Measurements from ENCODE around the gene SOST. TPM values are rescaled to one million over a fixed set of nuclear protein-coding genes. Genes with fewer than 3 reads are reported as not detected.

The SOST gene
- total RNA-seq, 1 experiment from 2014 or later, result not detected

DNA sequence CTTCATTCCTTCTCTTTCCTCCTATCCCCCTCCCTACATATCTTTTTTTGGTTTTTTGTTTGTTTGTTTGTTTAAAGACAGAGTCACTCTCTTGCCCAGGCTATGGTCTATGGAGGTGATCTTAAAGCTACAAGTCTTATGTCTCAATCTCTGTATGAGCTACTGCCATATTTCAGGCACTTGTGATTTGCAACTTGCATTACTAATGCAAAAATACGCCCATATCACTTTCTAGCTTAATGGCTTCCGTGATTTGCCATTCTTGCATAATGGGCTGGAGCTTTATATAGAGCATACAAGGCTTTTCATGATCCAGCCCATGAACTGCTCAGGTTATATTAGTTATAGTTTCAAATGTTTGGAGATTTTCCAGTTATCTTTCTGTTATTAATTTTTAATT is 29.1 kb upstream of the SOST start:
- Mint-ChIP-seq H3K4me1 (ENCODE audit: low read depth, unreplicated experiment) (peaks cover 12% of the 10 kb centered on the region), H3K27ac (ENCODE audit: unreplicated experiment) (no peak overlapping the region), H3K36me3 (ENCODE audit: insufficient read depth, unreplicated experiment) (no peaks in the 10 kb centered on the region), H3K27me3 (ENCODE audit: unreplicated experiment) (peaks cover 28% of the 10 kb centered on the region), H3K9me3 (ENCODE audit: low read depth, unreplicated experiment) (peaks cover 4% of the 10 kb centered on the region), H3K4me3 (ENCODE audit: low read depth, unreplicated experiment) (no peak overlapping the region)
- BruUV-seq (replicated peaks), result no TSS peak
- intact Hi-C loops (cut with micrococcal nuclease; ENCODE audit: unreplicated experiment), result loop anchor here (5.0 kb wide), 1 partner anchor 60 kb away; the partner anchor contains the start of gene CD300LG
- TF ChIP-seq, protein P1, sequence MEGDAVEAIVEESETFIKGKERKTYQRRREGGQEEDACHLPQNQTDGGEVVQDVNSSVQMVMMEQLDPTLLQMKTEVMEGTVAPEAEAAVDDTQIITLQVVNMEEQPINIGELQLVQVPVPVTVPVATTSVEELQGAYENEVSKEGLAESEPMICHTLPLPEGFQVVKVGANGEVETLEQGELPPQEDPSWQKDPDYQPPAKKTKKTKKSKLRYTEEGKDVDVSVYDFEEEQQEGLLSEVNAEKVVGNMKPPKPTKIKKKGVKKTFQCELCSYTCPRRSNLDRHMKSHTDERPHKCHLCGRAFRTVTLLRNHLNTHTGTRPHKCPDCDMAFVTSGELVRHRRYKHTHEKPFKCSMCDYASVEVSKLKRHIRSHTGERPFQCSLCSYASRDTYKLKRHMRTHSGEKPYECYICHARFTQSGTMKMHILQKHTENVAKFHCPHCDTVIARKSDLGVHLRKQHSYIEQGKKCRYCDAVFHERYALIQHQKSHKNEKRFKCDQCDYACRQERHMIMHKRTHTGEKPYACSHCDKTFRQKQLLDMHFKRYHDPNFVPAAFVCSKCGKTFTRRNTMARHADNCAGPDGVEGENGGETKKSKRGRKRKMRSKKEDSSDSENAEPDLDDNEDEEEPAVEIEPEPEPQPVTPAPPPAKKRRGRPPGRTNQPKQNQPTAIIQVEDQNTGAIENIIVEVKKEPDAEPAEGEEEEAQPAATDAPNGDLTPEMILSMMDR (IDR thresholded peaks at IDR 0.05; ENCODE audit: unreplicated experiment), result no peak
- DNase-seq, result no peak
- CTCF ChIA-PET, result interaction anchor here (1.0 to 1.5 kb wide), 2 partner anchors 59 to 70 kb away, joined by 3 to 4 read pairs; partner anchors contain the start of gene CD300LG

DNA sequence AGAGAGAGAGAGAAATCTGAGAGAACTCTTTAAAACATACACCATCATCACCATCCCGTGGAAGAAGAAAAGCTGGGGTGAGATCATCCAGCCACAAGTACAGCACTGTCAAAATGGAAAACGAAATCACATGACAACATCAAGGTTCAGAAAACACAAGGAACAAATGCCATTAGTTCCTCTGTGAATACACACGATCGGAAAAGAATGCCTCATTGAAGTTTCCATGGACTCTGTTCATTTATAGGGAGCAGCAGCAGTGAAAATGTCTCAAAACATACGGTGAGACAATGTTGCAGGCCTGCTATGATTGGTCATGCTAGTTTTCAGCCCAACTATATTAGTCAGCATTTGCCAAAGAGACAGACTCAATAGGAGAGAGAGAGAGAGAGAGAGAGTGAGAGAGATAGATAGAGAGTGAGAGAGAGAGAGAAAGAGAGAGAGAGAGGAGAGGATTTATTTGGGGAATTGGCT is 26.1 kb upstream of the SOST start:
- TF ChIP-seq, protein P1 (IDR thresholded peaks at IDR 0.05; ENCODE audit: unreplicated experiment), result no peak
- H3K36me3 Mint-ChIP-seq (ENCODE audit: insufficient read depth, unreplicated experiment), result no peaks in the 10 kb centered on the region
- CTCF ChIA-PET, result no interaction called here
- H3K27me3 Mint-ChIP-seq (ENCODE audit: unreplicated experiment), result peaks cover 59% of the 10 kb centered on the region
- intact Hi-C loops (cut with micrococcal nuclease; ENCODE audit: unreplicated experiment), result loop anchor here (5.0 kb wide), 1 partner anchor 63 kb away; the partner anchor contains the start of gene CD300LG
- no TSS peak for BruUV-seq (replicated peaks)
- no peak overlapping the region for H3K27ac Mint-ChIP-seq (ENCODE audit: unreplicated experiment)
- peaks cover 3% of the 10 kb centered on the region for H3K9me3 Mint-ChIP-seq (ENCODE audit: low read depth, unreplicated experiment)
- H3K4me3 Mint-ChIP-seq (ENCODE audit: low read depth, unreplicated experiment), result no peak overlapping the region
- no peak for DNase-seq
- no peaks in the 10 kb centered on the region for H3K4me1 Mint-ChIP-seq (ENCODE audit: low read depth, unreplicated experiment)

DNA sequence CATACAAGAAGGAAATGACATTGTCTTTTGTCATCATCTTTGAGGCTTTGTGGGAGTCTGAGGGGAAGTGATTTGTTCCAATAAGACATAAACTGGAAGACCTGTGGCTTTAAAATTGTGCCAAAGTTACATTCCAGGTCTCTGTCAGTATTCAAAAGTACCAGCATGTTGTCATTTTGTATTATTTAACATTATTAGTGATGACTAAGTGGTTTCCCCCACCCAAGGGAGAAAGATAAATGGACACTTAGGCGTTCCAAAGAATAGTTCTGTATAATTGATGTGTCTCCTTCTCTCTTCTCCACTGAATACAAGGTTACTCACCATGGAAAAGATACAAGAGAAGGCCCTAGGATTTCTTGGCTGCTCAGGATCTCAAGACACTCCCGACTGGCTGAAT is 25.5 kb upstream of the SOST start:
- H3K27me3 Mint-ChIP-seq (ENCODE audit: unreplicated experiment), result peaks cover 64% of the 10 kb centered on the region
- H3K9me3 Mint-ChIP-seq (ENCODE audit: low read depth, unreplicated experiment), result peaks cover 2% of the 10 kb centered on the region
- TF ChIP-seq, protein P1 (IDR thresholded peaks at IDR 0.05; ENCODE audit: unreplicated experiment), result no peak
- peaks cover 3% of the 10 kb centered on the region for H3K36me3 Mint-ChIP-seq (ENCODE audit: insufficient read depth, unreplicated experiment)
- no peak overlapping the region for H3K4me3 Mint-ChIP-seq (ENCODE audit: low read depth, unreplicated experiment)
- no TSS peak for BruUV-seq (replicated peaks)
- H3K27ac Mint-ChIP-seq (ENCODE audit: unreplicated experiment), result no peak overlapping the region
- CTCF ChIA-PET, result no interaction called here
- intact Hi-C loops (cut with micrococcal nuclease; ENCODE audit: unreplicated experiment), result no loop called here
- DNase-seq, result no peak
- H3K4me1 Mint-ChIP-seq (ENCODE audit: low read depth, unreplicated experiment), result no peaks in the 10 kb centered on the region

DNA sequence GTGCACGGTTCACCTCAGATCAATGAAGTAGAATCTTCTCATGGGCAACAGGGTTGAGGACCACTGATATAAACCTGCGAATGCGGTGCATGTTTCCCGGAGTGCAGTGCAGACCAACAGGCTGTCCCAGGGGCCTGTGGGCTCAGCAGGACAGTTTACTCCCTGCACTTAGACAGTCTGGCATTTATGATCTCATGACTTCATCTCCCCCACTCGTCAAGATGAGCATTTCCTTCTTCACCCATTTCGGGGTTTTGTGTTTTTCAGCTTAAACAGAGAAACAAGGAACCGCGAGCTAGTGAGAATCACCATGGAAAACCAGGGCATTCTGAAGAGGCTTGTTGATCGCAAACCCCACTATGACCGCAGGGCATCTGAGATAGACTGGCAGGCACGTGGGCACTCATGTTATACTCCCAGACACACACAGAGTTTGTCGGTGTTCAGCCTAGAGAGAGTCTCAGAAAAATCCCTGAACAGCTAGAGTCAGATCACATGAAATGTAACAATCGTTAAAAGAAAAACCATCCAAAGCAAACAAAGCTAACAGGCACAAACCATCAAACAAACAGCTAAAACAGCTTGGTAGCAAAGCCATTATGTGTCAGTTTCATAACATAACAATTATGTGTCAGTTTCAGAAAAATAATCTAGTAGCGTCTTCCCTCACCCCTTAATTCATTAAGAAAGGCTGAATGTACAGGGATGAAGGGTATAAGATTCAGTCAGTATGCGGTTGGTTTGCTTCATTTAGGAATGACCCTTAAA is 24.5 kb upstream of the SOST start:
- Mint-ChIP-seq H3K4me1 (ENCODE audit: low read depth, unreplicated experiment) (no peaks in the 10 kb centered on the region), H3K36me3 (ENCODE audit: insufficient read depth, unreplicated experiment) (peaks cover 13% of the 10 kb centered on the region)
- no TSS peak for BruUV-seq (replicated peaks)

More for the DNA sequence above, 24.5 kb upstream of the SOST start:
- no peak overlapping the region for H3K27ac Mint-ChIP-seq (ENCODE audit: unreplicated experiment)
- peaks cover 64% of the 10 kb centered on the region for H3K27me3 Mint-ChIP-seq (ENCODE audit: unreplicated experiment)
- H3K4me3 Mint-ChIP-seq (ENCODE audit: low read depth, unreplicated experiment), result no peak overlapping the region
- CTCF ChIA-PET, result no interaction called here
- H3K9me3 Mint-ChIP-seq (ENCODE audit: low read depth, unreplicated experiment), result peaks cover 2% of the 10 kb centered on the region
- TF ChIP-seq, protein P1 (IDR thresholded peaks at IDR 0.05; ENCODE audit: unreplicated experiment), result no peak
- no peak for DNase-seq
- intact Hi-C loops (cut with micrococcal nuclease; ENCODE audit: unreplicated experiment), result no loop called here
